A673 (cell line): ENCODE measurements around the gene FAM209B.

Experiments
- CTCF ChIP-seq: fragments of 300-800, 200-600 bp; sonication (generic); conservative IDR thresholded peaks from 2 replicates; pipeline ENCODE4 v1.5.1; 2017; ENCODE audit warnings: low read depth, mild to moderate bottlenecking, antibody characterized with exemption, low read length, moderate library complexity, mixed read lengths
- EZH2 ChIP-seq: fragments of 200-600 bp; sonication (generic); IDR thresholded peaks from 2 replicates; pipeline ENCODE4 v1.6.1; 2017; ENCODE audit warnings: borderline replicate concordance, low read depth, mild to moderate bottlenecking, mixed read lengths, antibody characterized with exemption, low read length; ENCODE audit not compliant: poor library complexity, severe bottlenecking

- TF ChIP-seq CTCF (no peak), EZH2 (no peak)
Measured at GRCh38 chr20:56513161-56514150, 19.6 kb upstream of the FAM209B start.
